Medulla oblongata (tissue), 1 donor: ENCODE measurements around the gene CNST.
"Not testable (repeated sequence)": the region's sequence is repeated elsewhere in the genome, so short reads cannot be mapped to it uniquely, and the experiment has no call there.

Experiments
- DNase-seq: peaks from one replicate; pipeline ENCODE4 v3.0.0-alpha.2; 2015; ENCODE audit errors: extremely low spot score

The CNST gene

DNA sequence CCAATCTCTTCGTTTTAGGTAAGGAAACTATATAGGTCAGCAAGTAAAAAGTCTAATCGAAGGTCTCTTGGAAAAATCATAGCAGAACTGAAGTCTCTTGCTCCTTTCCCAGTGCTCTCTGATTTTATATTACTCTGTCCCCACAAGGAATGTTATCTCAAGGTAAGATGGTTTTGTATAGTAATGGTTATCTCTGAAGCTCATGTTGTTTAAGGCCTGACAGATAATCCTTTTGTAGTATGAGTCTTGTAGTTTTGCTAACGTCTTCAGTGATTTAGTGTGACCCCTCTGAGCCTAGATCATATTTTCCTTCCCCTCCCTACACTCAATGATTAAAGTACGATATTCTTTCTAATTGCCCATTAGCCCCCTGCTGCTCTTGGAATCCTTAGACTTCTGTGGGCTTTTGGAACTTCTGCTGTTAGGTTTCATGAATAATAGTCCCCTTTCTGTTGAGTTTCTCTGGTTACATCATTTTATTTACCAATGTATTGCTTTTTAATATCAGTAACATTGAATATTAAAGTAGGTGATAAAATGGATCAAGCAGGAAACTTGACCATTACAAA, 52.1 kb downstream of the CNST start:
- DNase-seq: no peak

DNA sequence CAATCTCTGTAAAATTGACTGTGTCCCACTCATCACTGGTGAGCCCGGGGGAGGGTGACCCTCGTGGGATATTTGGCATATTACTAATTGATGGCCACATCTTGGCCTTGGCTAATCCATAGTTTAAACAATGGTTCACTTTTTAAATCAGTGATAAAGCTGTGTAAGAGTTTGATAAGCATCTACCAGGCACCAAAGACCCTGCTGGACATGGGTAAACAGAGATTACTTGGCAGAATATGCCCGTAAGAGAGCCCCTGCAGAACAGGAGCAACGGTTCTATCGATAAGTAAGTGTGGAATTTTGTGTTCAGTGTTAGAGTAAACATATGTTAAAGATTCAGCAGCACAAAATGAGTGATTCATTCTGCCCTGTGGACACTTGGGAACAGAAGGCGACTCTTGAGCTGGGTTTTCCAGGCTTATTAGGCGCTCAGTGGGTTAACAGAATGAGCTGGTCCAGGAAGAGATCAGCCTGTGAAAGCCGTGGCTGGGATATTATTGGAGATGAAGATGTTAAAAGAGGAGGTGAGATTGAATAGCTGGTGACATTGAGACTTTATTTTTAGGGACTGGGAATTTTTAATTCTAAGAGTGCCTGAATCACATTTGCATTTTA, 55.9 kb downstream of the CNST start:
- no peak for DNase-seq

DNA sequence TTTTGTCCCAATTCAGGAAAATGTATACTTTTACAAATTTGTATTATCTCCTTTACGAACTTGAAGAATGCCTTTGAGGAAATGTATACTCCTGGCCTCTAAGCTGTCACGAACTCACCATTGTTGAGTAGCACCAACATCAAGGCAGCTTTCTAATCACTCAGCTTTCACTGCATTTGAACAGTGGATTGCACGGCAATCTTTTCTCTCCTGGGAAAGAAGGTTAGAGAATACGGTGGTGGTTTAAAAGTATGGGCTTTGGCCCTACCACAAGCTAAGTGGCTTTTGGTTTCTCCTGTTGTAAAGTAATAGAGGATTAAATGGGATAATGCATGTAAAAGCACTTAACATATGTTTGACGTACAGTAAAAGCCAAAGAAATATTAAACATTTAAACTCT, 57.8 kb downstream of the CNST start:
- DNase-seq: no peak

DNA sequence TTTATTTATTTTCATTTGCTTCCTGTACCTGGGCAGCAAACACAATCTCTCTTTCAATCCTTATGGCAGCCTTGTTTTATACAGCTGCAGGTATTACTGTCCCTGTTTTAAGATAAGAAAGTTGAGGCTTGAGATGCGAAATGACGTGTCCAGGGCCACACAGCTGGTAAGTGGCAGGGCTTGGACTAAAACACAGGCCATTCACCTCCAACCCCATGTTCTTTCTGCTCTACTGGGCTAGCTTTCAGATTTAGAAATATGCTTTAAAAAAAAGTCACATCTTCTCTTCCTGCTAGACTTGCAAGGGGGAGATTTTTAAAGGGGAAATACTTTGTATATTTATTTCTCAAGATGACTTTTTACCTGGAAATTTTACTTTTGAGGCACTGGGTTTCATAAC, 62.8 kb downstream of the CNST start:
- DNase-seq: no peak

DNA sequence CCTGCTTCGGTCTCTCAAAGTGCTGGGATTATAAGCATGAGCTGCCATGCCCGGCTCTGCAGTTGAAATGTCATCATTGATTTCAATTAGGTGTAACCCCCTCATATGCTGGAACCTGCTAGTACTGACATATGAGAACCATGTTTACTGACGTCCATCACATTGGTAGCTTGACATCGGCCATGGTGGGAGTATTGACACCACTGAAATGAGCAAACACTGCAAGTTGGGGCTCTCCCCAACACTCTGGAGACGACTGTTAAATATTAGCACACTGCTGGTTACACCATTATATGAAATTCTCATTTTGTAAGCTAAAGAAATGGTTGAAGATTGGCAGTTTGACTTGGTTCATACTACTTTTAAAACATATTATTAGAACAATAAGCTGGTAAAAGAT, 63.7 kb downstream of the CNST start:
- no peak for DNase-seq

DNA sequence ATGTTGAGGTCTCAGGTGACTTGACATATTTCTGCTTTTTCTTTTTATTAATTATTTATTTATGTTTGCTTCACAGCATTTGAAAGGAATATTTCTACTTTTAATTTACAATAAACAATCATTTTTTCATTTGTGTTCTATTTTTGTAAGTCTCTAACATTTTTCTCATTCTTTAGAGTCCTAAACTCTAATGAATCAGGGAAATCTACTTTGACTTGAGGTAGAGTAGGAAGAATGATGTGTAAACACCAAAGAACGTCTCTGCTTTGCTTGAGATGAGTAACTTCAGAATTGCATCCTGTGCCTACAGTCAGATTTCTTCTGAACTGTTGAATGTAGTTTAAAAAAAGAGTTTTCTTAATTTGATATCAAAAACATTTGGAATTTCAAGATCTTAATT, 65.2 kb downstream of the CNST start:
- DNase-seq: no peak

DNA sequence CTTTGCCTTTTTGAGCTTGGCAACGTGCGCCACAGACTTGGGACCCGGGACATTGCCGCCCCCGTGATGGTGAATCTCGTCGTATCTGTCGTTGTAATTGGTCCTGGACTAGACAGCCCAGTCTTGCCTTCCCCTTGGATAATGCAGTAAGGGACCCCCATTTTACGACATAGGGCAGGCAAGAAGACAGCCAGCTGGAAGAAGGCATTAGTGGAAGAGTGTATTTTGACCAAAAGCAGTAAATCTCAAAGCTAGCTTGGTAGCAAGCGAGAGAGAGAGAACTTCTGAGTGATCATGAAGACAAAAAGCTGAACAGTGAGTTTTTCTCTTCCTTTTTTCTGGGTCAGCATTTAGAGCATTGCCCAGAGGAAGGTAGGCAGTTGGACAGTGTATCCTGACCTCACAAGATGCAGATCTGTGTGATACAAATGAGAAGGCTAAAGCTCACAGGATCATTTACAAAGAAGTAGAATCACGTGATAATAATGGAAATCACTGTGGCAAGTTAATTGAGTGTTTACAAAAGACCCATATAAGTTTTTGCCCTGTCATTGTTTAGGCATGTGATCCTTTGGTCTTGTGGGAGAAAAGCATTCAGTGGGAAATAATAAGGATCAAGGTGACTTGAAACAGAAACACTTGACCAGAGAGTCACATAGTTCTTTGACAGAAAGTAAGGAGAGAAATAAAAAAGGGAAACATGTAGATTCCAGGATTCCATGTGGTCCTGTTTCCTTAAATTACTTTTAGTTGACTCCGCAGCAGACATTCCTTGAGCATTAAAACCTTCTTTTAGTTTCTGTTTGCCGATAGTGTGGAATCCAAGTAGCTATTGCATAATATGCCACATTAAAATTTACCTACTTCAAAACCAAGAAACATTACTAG, 66.3 kb downstream of the CNST start:
- DNase-seq: no peak

DNA sequence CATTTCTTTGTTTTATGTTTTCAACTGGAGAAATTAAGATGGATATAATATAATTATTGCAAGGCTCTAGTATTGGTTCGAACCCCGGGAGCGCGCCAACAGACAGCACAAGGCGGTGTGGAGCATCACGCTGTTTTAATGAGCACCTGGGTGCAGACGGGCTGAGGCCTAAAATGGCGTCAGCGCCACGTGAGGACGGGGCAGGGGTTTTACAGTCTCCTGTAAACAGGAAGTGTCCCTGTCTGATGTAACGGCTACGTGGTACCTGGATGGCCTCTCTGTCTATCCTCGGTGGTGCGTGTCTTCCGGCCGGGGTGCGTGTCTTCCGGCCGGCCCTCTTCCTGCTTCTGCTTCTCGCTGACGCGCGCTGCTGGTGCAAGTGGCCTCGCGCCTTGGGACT, 68.4 kb downstream of the CNST start:
- DNase-seq: not testable (repeated sequence)

DNA sequence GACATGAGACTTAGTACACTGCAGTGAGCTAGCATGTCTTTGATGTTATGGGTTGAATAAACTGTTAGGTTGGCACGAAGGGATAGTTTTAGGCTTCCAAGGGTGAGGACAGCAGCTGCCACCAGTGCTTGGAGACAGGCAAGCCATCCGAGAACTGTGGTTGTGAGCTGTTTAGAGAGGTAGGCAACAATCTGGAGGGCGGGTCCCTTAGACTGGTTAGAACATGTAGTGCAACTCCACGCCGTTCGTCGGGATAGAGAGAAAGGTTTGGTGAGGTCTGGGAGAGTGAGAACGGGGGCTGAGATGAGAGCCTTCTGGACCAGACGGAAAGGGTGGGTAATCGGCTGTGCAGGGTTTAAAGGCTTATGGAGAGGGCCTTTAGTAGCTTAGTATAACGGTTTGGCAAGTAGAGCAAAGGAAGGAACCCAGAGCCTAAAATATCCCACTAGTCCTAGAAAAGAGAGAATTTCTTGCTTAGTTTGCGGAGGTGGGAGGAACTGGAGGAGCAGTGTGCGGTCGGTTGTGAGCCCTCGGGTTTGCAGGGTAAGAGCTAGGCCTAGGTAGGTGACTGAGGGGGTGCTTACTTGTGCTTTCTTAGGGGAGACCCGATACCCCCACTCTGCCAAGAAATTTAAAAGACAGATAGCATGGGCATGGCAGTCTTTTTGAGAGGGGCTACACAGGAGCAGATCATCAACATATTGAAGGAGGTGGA, 72.8 kb downstream of the CNST start:
- DNase-seq: no peak

DNA sequence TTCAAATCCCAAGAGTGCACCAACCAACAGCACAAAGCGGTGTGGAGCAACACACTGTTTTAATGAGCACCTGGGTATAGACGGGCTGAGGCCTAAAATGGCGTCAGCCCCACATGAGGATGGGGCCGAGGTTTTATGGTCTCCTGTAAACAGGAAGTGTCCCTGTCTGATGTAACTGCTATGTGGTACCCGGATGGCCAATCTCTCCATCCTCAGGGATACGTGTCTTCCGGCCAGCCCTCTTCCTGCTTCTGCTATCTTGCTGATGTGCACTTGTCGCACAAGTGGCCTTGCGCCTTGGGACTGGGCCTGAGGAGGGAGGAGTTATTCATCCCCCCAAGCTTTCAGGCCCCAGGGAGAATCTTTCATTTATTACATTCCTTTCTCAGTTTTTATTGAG, 73.5 kb downstream of the CNST start:
- DNase-seq: no peak

DNA sequence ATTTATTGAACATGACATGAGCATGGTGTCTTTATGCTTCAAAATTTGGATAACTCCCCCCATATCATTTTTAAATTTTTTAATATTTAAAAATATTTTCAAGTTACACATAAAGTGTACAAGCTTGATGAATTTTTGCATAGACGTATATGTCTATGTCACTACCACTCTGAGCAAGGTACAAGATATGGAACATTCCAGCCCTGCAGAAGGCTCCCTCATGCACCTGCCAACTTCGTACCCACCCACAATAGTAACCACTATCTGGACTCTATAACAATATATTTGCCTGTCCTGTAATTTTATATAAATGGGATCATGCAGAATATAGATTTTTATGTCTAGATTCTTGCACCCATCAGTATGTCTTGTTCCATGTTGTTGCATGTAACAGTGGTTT, 74.5 kb downstream of the CNST start:
- no peak for DNase-seq

DNA sequence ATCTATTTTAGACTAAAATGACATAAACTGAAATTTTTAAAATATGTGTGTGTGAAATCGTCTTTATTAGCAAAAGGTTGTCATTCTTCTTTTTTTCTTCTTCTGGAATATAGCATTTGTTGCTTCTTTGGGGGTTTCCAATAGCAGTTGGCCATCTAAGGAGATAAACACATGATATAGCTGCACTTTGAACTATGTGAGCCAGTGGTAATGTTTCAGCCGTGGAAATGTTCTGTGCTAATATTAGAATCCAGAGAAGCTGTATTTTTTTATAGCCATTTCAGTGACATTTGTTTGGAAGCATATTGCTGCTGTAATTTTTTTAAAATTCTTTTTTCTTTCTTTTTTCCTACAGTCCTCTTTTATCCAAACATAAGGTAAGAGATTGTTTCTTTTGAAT, 75.1 kb downstream of the CNST start:
- no peak for DNase-seq

DNA sequence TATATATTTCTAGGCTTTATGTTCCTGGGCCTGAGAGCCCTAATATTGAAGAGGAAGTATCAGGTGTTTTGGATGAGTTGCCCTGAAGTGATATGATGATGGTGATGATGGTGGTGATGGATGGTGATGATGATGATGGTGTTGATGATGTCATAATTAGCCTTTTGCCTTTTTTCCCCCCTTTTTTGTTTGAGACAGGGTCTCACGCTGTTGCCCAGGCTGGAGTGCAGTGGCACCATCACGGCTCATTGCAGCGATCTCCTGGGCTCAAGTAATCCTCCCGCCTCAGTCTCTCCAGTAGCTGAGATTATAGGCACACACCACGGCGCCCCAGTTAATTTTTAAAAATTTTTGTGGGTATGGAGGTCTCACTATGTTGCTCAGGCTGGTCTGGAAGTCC, 76.5 kb downstream of the CNST start:
- DNase-seq: no peak

DNA sequence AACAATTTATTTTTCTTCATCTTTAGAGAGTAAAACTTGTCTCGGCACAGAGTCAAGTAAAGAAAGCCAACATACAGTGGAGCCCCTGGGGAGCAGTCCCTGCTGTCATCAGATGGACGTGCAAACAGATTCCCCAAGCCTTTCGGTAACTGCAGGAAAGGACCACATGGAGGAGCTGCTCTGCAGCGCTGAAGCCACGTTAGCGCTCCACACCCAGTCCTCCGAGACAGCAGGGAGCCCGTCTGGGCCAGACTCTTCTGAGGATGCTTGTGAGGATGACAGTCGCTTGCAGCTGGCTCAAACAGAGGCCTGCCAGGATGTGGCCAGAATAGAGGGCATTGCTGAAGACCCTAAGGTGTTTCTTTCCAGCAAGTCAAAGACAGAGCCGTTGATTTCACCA, 80.9 kb downstream of the CNST start:
- peak; percentile 81 for DNase-seq

DNA sequence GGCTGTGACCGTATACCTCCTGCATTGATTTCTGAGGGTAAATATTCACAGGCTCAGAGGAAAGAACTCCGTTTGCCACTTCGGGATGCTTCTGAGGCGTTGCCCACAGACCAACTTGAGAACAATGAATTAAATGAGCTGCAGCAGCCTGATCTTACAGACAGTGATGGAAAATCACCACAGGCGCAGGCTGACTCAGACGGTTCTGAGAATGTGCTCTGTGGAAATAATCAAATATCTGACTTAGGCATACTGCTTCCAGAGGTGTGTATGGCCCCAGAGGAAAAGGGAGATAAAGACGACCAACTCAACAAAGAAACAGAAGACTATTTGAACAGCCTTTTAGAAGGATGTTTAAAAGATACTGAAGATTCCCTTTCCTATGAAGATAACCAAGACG, 81.3 kb downstream of the CNST start:
- peak; percentile 11 for DNase-seq

DNA sequence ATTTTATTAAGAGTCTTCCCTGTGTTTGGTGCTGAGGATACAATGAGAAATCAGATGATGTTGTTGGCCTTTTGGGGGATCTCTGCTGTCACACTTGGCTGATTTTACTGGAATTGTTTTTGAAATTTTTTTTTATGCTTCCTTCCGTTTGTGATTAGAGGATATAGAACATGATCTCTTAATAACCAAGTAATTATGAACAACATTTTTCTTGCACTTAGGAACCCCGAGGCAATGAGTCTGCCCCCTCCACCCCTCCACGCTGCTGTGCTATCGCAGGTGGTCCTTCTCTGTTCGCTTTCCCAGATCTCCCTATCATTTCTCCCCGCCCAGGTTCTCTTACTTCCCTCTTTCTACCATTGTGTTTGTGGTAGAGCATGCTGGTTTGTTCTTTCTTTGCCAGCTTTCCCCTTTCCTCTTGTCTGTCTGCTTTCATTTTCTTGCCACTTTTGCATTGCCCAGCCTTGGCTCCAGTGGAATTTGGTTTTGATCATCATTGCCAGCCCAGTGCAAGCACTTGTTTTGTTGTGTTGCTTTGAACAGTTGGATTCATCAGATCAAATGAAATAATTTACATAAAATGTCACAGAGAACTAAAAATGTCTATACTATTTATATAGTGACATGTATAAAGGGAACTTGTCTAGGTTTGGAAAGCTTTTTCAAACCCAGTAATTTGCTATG, 84.9 kb downstream of the CNST start:
- peak; percentile 21 for DNase-seq

DNA sequence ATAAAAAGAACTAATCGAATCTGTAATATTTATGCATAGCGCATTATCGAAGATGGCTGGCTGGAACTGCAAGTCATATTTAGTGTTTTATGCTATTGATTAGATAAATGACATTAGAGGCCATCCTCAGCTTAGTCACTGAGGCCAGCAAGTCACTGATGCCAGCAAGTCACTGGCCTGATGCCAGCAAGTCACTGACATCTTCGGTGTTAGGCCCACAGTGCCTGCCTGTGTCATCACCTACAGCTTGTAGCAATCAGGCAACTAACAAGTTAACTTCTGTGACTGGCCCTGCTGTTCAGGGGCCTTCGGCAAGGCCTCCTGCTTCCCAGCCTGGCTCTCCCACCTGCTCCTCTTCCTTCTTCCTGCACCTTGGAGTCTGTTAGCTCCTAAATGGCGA, 92.3 kb downstream of the CNST start:
- no peak for DNase-seq

DNA sequence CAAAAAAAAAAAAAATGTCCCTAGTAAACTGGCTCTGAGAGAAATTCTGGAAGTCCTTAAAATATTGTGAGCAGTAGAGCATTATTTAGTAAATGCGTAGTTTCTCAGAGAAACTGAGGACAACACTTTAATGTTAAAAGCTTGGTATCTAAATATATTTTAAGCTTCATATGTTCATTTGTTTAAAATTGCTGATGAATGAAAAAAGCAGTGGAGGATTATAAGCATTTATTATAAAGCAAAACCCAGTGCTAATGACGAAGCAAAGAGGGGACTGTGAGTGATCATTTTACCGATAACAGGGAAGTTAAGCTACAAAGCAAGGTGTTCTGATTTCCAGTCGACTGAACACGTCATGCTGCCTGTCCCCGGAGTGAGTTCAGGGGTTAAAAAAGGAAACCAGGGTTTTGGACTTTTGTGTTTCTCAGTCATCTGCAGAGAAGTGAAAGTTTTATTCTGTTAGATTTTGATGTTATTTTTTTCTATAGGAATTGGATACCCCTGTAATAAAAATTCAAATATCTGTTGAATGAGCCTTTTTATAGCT, 93.4 kb downstream of the CNST start:
- DNase-seq: no peak

DNA sequence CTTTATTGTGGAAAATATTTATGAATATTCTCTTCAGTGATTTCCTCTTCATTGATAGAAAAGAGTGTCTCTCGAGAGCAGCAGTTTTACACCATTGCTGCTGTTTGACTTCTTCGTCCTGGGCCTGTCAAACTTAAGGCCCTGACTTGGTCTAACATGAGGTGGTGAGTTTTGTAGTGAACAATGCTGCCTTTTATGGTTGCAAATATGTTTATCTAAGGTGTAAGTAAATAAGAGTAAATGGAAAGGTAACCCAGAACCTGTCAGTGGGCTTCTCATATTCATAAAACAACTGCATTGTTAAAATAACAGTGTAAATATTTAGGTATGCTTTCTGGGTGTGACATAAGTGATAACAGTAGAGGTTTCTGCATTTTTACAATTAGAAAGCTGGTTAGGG, 95.2 kb downstream of the CNST start:
- DNase-seq: no peak

DNA sequence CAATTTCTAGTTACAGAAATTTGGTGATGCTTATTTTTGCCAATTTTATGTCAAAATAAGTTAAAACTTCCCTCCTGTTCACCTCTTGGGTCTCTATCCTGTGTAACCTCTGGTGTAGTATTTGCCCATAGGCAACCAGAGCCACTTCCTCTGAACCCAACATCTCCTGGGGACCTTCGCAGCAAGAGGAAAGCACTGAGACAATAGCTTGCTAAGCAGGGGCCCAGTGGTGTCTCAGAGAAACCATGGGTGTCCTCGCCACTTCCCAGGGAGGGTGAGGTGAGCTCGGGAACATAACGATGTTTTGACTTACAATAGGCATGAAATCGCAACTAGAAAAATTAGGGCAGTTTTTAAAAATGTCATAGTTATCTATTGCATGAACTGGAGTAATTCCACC, 101.5 kb downstream of the CNST start:
- no peak for DNase-seq

DNA sequence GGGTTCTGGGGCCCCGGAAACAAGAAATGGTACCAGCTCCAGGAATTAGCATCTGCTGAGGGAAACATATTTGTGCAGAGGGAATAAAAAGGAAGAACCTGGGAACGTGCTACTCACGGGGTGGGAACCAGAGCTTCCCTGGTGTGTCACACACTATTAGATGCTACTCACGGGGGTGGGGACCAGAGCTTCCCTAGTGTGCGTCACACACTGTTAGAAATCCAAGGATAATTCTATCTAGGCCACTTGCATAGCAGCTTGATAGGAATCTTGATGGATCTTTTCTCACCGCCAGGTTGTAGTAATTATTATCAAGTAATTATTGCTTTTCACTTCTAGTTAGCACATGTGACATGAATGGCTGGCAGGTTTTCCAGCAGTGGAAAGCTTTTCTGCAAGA, 103.4 kb downstream of the CNST start:
- no peak for DNase-seq

DNA sequence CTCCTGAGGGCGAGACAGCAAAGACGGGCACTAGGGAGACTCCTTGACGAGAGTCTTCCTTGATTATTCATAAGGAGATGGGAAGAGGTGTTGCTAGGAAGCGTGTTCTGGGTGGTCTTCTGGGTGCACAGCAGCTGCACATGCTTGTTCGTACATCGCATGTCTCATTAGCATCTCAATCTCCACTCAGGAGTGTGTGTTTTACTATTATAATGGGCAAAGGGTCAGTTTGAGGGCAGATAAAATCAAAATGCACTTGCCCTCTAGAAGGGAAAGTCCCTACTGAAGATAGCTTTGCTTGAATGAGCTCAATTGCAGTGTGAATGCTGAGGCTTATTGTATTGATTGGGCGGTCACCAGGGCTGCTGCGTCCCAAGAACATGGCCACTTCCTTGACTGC, 107.8 kb downstream of the CNST start:
- DNase-seq: no peak
